ENCODE data around the gene ZBTB38. TPM values are rescaled to one million over a fixed set of nuclear protein-coding genes. Genes with fewer than 3 reads are reported as not detected.

ZBTB38 gene
- total RNA-seq, 3 donors from 2014 or later, result 126 to 238 (median 138) TPM

- no peak overlapping the region for H3K27ac ChIP-seq
- H3K4me3 ChIP-seq, result no peak overlapping the region
- TF ChIP-seq POLR2A (IDR thresholded peaks at IDR 0.05) (no peak), CTCF (IDR thresholded peaks at IDR 0.05) (no peak), POLR2AphosphoS5 (IDR thresholded peaks at IDR 0.05) (no peak)
- no peaks in the 10 kb centered on the region for H3K4me1 ChIP-seq
- DNase-seq (ENCODE audit: low spot score in 2 of 2), result no peak
- no peaks in the 10 kb centered on the region for H3K27me3 ChIP-seq
- intact Hi-C loops (cut with DNase I; ENCODE audit: low total_unique reads), result loop anchor here (10.0 kb wide), 1 partner anchor 56 kb away; no protein-coding TSS in a partner anchor
- no peaks in the 10 kb centered on the region for H3K9me3 ChIP-seq
- H3K36me3 ChIP-seq, result no peaks in the 10 kb centered on the region
These were observed 10.3 kb downstream of the ZBTB38 start for GRCh38 chr3:141378556-141378955.

GRCh38 chr3:141379250-141379966 lies 11.1 kb downstream of the ZBTB38 start:
- Histone ChIP-seq H3K9me3 (no peaks in the 10 kb centered on the region), H3K4me1 (no peaks in the 10 kb centered on the region), H3K36me3 (no peaks in the 10 kb centered on the region), H3K27ac (no peak overlapping the region), H3K27me3 (no peaks in the 10 kb centered on the region), H3K4me3 (no peak overlapping the region)
- TF ChIP-seq POLR2AphosphoS5 (IDR thresholded peaks at IDR 0.05) (no peak), CTCF (IDR thresholded peaks at IDR 0.05) (no peak), POLR2A (IDR thresholded peaks at IDR 0.05) (no peak)
- no peak for DNase-seq (ENCODE audit: low spot score in 2 of 2)
- intact Hi-C loops (cut with DNase I; ENCODE audit: low total_unique reads), result loop anchor here (10.0 kb wide), 1 partner anchor 55 kb away; no protein-coding TSS in a partner anchor

- DNase-seq (ENCODE audit: low spot score in 2 of 2), result no peak
- Histone ChIP-seq H3K36me3 (no peaks in the 10 kb centered on the region), H3K27me3 (no peaks in the 10 kb centered on the region), H3K4me3 (no peak overlapping the region), H3K9me3 (no peaks in the 10 kb centered on the region), H3K27ac (no peak overlapping the region), H3K4me1 (no peaks in the 10 kb centered on the region)
- intact Hi-C loops (cut with DNase I; ENCODE audit: low total_unique reads), result no loop called here
- TF ChIP-seq CTCF (IDR thresholded peaks at IDR 0.05), result no peak
- TF ChIP-seq POLR2A (IDR thresholded peaks at IDR 0.05), result no peak
- TF ChIP-seq POLR2AphosphoS5 (IDR thresholded peaks at IDR 0.05), result no peak
These were observed 12.0 kb downstream of the ZBTB38 start for GRCh38 chr3:141380279-141380678.

GRCh38 chr3:141380987-141381386 lies 12.7 kb downstream of the ZBTB38 start:
- TF ChIP-seq CTCF (IDR thresholded peaks at IDR 0.05) (no peak), POLR2AphosphoS5 (IDR thresholded peaks at IDR 0.05) (no peak), POLR2A (IDR thresholded peaks at IDR 0.05) (no peak)
- no peak overlapping the region for H3K4me3 ChIP-seq
- no peak for DNase-seq (ENCODE audit: low spot score in 2 of 2)
- no peaks in the 10 kb centered on the region for H3K9me3 ChIP-seq
- no peaks in the 10 kb centered on the region for H3K27me3 ChIP-seq
- H3K27ac ChIP-seq, result no peak overlapping the region
- intact Hi-C loops (cut with DNase I; ENCODE audit: low total_unique reads), result no loop called here
- H3K4me1 ChIP-seq, result no peaks in the 10 kb centered on the region
- H3K36me3 ChIP-seq, result no peaks in the 10 kb centered on the region

- no peaks in the 10 kb centered on the region for H3K27me3 ChIP-seq
- no peak overlapping the region for H3K27ac ChIP-seq
- TF ChIP-seq CTCF (IDR thresholded peaks at IDR 0.05) (no peak), POLR2AphosphoS5 (IDR thresholded peaks at IDR 0.05) (no peak), POLR2A (IDR thresholded peaks at IDR 0.05) (no peak)
- H3K4me3 ChIP-seq, result no peak overlapping the region
- no peaks in the 10 kb centered on the region for H3K9me3 ChIP-seq
- H3K4me1 ChIP-seq, result no peaks in the 10 kb centered on the region
- DNase-seq (ENCODE audit: low spot score in 2 of 2), result no peak
- intact Hi-C loops (cut with DNase I; ENCODE audit: low total_unique reads), result no loop called here
- H3K36me3 ChIP-seq, result no peaks in the 10 kb centered on the region
These were observed 14.3 kb downstream of the ZBTB38 start for GRCh38 chr3:141382571-141382970.

Data from breast epithelium (tissue), 4 donors.